Colonic mucosa (tissue), 4 donors: Measurements from ENCODE around the gene PLCH1. TPM values are rescaled to one million over a fixed set of nuclear protein-coding genes. Genes with fewer than 3 reads are reported as not detected.
A peak's percentile ranks its signal among the peaks of the same experiment; 100 is the strongest.

Experiments used
- DNase-seq: peaks from one replicate; pipeline ENCODE4 v3.0.0-alpha.2; 2020
- H3K27ac ChIP-seq: fragments of 200-600 bp; one replicate; pipeline ENCODE4 v1.8.0; 2021
- H3K27me3 ChIP-seq: fragments of 200-600 bp; one replicate; pipeline ENCODE4 v1.8.0; 2021
- H3K36me3 ChIP-seq: fragments of 200-600 bp; one replicate; pipeline ENCODE4 v1.8.0; 2021
- H3K4me1 ChIP-seq: fragments of 200-600 bp; one replicate; pipeline ENCODE4 v1.8.0; 2021; ENCODE audit warnings: mild to moderate bottlenecking
- H3K4me3 ChIP-seq: fragments of 200-600 bp; one replicate; pipeline ENCODE4 v1.8.0; 2021
- H3K9ac ChIP-seq, 2 donors: one replicate each; pipeline ENCODE4 v1.7.0; 2013; ENCODE audit warnings: control low read depth in 2 of 2, low read depth in 2 of 2, low read length in 2 of 2
- H3K9me3 ChIP-seq: fragments of 200-600 bp; one replicate; pipeline ENCODE4 v1.8.0; 2021
- intact Hi-C: fragments of 100-400 bp; cut with DNase I; formaldehyde crosslinking; loops from one replicate; pipeline ENCODE4 v1.14.1; 2022
- total RNA-seq, 2 donors: library from RNA; stranded (reverse); fragmentation: NEBNext Ultra II Directional in 1 of 2; extraction: Animal tissue kit (Norgen Biotek cat#: 25700) in 1 of 2; gene quantifications; one replicate each; pipeline ENCODE4 v1.2.1, GENCODE V29; 2021
- TF ChIP-seq, protein P1 (sequence below): fragments of 200-600 bp; IDR thresholded peaks from one replicate; pipeline ENCODE4 v1.8.0; 2022; ENCODE audit warnings: antibody characterized with exemption, mild to moderate bottlenecking
- donor health status: healthy.
- donor health status: DM: no; HTN: no; CAD: no.
- donor health status: DM: no; HTN: no; CAD: no.

Gene PLCH1
- total RNA-seq, 2 donors from 2014 or later, result 8.2 to 11.0 TPM

DNA sequence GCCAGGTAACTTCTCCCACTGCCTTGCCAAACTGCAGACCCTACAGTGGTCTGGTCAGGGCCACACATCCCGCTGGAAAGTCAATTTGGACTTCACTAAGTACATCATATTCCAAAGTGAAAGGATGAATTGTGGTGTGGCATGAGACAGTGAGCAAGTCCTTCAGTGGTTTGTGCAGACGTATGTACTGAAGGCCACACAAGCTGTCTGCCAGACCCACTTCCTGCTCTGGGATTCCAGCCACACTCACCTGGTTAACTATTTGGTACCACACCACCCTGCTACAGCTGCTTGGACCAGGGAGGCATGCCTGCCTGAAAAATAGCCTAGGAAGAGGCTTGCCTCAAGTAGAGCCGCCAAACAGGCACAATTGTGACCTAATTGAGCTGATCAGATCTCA lies 357.3 kb downstream of the PLCH1 start:
- Histone ChIP-seq H3K27me3 (no peaks in the 10 kb centered on the region), H3K9ac (no peak overlapping the region), H3K27ac (no peak overlapping the region), H3K4me1 (no peaks in the 10 kb centered on the region), H3K9me3 (no peaks in the 10 kb centered on the region), H3K4me3 (no peak overlapping the region), H3K36me3 (no peaks in the 10 kb centered on the region)
- DNase-seq, result no peak
- TF ChIP-seq, protein P1, sequence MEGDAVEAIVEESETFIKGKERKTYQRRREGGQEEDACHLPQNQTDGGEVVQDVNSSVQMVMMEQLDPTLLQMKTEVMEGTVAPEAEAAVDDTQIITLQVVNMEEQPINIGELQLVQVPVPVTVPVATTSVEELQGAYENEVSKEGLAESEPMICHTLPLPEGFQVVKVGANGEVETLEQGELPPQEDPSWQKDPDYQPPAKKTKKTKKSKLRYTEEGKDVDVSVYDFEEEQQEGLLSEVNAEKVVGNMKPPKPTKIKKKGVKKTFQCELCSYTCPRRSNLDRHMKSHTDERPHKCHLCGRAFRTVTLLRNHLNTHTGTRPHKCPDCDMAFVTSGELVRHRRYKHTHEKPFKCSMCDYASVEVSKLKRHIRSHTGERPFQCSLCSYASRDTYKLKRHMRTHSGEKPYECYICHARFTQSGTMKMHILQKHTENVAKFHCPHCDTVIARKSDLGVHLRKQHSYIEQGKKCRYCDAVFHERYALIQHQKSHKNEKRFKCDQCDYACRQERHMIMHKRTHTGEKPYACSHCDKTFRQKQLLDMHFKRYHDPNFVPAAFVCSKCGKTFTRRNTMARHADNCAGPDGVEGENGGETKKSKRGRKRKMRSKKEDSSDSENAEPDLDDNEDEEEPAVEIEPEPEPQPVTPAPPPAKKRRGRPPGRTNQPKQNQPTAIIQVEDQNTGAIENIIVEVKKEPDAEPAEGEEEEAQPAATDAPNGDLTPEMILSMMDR, result no peak
- intact Hi-C loops, result no loop called here

- Histone ChIP-seq H3K36me3 (no peaks in the 10 kb centered on the region), H3K4me3 (no peak overlapping the region), H3K9ac (no peak overlapping the region), H3K4me1 (no peaks in the 10 kb centered on the region), H3K27ac (no peak overlapping the region), H3K9me3 (no peaks in the 10 kb centered on the region), H3K27me3 (no peaks in the 10 kb centered on the region)
- DNase-seq, result no peak
- TF ChIP-seq, protein P1, result no peak
- intact Hi-C loops, result no loop called here
Measured at GRCh38 chr3:155386919-155387318, 358.0 kb downstream of the PLCH1 start.

DNA sequence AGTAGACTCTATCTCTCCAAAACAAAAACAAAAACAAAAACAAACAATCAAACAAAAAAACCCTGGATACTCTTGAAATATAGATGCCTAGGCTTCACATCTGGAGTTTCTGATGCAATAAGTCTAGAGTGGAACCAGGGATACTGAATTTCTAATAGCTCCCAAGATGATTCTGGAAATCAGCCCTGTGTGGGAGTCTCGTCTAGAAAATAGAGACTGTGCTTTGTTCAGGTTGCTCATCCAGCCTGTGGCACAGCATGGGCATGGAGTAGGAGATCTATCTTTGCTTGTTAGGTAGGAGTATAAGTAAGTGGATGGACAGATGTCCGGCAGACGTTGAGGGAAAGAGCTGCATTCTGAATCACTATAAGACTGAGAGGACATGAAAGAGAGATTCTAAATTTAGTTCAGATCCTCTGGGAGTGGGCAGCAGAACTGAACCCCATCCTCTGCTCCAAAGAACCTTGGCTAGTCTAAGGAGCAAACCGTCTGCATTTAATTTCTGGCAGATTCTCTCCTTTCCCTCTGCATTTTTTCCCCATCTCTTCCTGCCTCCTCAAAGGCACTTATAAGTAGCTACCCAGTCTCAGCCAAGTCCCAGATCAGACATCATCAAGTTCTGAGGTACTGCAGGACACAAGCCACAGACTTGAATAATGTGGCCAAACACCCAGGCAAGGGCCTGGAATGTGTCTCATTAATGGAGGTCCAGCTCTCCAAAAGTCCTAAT lies 358.8 kb downstream of the PLCH1 start:
- Histone ChIP-seq H3K27ac (no peak overlapping the region), H3K4me3 (no peak overlapping the region), H3K9me3 (no peaks in the 10 kb centered on the region), H3K9ac (no peak overlapping the region), H3K36me3 (no peaks in the 10 kb centered on the region), H3K27me3 (no peaks in the 10 kb centered on the region), H3K4me1 (no peaks in the 10 kb centered on the region)
- no peak for DNase-seq
- intact Hi-C loops, result no loop called here
- TF ChIP-seq, protein P1, result no peak

GRCh38 chr3:155382396-155383042 lies 362.4 kb downstream of the PLCH1 start:
- Histone ChIP-seq H3K36me3 (no peaks in the 10 kb centered on the region), H3K4me3 (no peak overlapping the region), H3K27me3 (no peaks in the 10 kb centered on the region), H3K9me3 (no peaks in the 10 kb centered on the region), H3K27ac (no peak overlapping the region), H3K4me1 (no peaks in the 10 kb centered on the region), H3K9ac (no peak overlapping the region)
- peak; percentile 75 for DNase-seq
- TF ChIP-seq, protein P1, result peak; percentile 57
- intact Hi-C loops, result no loop called here

DNA sequence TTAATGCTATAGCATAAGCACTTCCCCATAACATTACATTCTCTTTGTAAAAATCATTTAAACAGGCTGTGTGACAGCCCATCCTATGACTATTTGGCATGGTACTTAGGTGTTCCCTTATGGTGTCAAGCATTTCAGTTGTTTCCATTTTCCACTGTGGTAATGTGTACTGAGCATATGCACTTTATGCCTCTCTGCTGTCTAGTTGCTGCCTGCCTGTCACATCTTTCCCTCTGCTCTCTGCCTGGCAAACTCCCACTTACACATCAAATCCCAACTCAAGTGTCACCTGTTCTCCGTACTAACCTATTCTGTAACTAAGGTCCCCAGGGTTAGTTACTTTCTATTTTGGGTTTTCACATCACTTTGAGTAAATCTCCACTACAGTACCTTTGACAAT lies 367.0 kb downstream of the PLCH1 start:
- TF ChIP-seq, protein P1, result no peak
- no peaks in the 10 kb centered on the region for H3K4me1 ChIP-seq
- no peaks in the 10 kb centered on the region for H3K36me3 ChIP-seq
- no peak overlapping the region for H3K27ac ChIP-seq
- intact Hi-C loops, result no loop called here
- H3K9me3 ChIP-seq, result no peaks in the 10 kb centered on the region
- DNase-seq, result no peak
- no peak overlapping the region for H3K9ac ChIP-seq
- H3K4me3 ChIP-seq, result no peak overlapping the region
- H3K27me3 ChIP-seq, result no peaks in the 10 kb centered on the region
